Limb (tissue), 2 donors: ENCODE data around the gene SH3BGRL2.
"Not testable (repeated sequence)": the region's sequence is repeated elsewhere in the genome, so short reads cannot be mapped to it uniquely, and the experiment has no call there.

Source experiments
- DNase-seq, 2 donors: peaks; one replicate each; pipeline ENCODE4 v3.0.0-alpha.2; 2016; ENCODE audit errors: extremely low spot score in 2 of 2

The SH3BGRL2 gene

GRCh38 chr6:79648328-79648727 is 17.2 kb downstream of the SH3BGRL2 start:
- DNase-seq = no peak

- no peak for DNase-seq
These were observed 17.9 kb downstream of the SH3BGRL2 start for GRCh38 chr6:79649016-79649415.

- DNase-seq = no peak
These were observed 19.8 kb downstream of the SH3BGRL2 start for GRCh38 chr6:79650950-79651349.

- DNase-seq = no peak
These were observed 25.0 kb downstream of the SH3BGRL2 start for GRCh38 chr6:79656134-79656533.

GRCh38 chr6:79657238-79657637 is 26.1 kb downstream of the SH3BGRL2 start:
- DNase-seq = no peak

- DNase-seq = not testable (repeated sequence)
These were observed 32.5 kb downstream of the SH3BGRL2 start for GRCh38 chr6:79663655-79664054.

GRCh38 chr6:79665725-79666551 is 34.8 kb downstream of the SH3BGRL2 start:
- DNase-seq = no peak

- no peak for DNase-seq
These were observed 35.5 kb downstream of the SH3BGRL2 start for GRCh38 chr6:79666634-79667033.

GRCh38 chr6:79668381-79668780 is 37.3 kb downstream of the SH3BGRL2 start:
- DNase-seq = no peak

- no peak for DNase-seq
These were observed 38.6 kb downstream of the SH3BGRL2 start for GRCh38 chr6:79669766-79670165.

- no peak for DNase-seq
These were observed 39.7 kb downstream of the SH3BGRL2 start for GRCh38 chr6:79670789-79671188.

- no peak for DNase-seq
These were observed 40.6 kb downstream of the SH3BGRL2 start for GRCh38 chr6:79671600-79672266.

- DNase-seq = no peak
These were observed 41.5 kb downstream of the SH3BGRL2 start for GRCh38 chr6:79672631-79673111.

GRCh38 chr6:79673947-79674346 is 42.8 kb downstream of the SH3BGRL2 start:
- DNase-seq = no peak

- no peak for DNase-seq
These were observed 45.9 kb downstream of the SH3BGRL2 start for GRCh38 chr6:79676785-79677736.

GRCh38 chr6:79682682-79683081 is 51.6 kb downstream of the SH3BGRL2 start:
- DNase-seq = not testable (repeated sequence)

GRCh38 chr6:79684876-79685275 is 53.7 kb downstream of the SH3BGRL2 start:
- no peak for DNase-seq

GRCh38 chr6:79686707-79687309 is 55.7 kb downstream of the SH3BGRL2 start:
- DNase-seq = no peak

- DNase-seq = no peak
These were observed 56.6 kb downstream of the SH3BGRL2 start for GRCh38 chr6:79687759-79688158.

GRCh38 chr6:79694156-79694555 is 63.0 kb downstream of the SH3BGRL2 start:
- DNase-seq = no peak
